ENCODE measurements around the gene LIMS2.
A peak's percentile ranks its signal among the peaks of the same experiment; 100 is the strongest.

The LIMS2 gene, protein sequence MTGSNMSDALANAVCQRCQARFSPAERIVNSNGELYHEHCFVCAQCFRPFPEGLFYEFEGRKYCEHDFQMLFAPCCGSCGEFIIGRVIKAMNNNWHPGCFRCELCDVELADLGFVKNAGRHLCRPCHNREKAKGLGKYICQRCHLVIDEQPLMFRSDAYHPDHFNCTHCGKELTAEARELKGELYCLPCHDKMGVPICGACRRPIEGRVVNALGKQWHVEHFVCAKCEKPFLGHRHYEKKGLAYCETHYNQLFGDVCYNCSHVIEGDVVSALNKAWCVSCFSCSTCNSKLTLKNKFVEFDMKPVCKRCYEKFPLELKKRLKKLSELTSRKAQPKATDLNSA

DNA sequence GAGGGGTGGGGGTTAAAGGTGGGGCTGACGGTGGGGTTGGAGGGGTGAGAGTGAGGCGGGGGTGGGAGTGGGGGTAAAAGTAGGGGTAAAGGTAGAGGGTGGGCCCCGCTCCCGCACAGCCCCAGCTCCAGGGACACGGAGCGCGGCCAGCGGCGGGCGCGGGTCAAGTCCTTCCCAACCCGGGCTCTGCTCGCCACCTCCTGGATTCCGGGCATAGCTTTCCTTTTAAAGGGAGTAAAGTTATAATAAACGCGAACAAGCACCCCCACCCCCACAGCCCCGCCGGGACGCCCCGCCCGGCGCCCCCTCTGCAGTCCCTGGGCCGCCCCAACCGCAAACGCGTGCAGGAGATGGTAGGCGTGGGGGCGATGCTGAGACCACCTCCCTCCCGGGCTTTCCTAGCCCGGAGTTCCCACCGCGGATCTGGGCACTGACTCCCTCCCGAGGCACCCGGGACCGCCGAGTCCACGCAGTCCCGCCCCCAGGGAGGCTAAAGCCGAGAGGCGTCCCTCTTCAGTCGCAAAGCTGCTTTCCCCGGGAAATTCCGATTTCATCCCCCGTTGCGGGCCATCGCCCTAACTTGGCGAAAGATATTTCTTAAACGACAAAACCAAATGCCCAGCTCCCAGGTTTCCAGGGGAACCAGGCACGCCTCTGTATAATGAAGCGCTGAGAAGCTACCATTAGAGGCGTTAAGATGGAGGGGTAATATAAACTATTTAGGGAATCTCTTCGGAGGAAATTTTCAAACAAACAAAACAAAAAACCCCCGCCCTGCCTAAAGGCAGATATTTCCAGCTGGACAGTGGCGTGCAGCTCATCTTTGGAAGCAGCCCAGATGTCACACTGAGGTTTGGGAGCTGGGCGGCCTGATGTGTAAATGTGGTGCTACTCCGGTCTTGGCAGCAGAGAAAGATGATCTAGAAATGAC lies at the start of gene LIMS2:
Gene LIMS2 (minus strand): TSS at position 200 of the 931 bp plus-strand sequence. CDS start 506 bp downstream, outside the sequence.
- DNase-seq: no peak

DNA sequence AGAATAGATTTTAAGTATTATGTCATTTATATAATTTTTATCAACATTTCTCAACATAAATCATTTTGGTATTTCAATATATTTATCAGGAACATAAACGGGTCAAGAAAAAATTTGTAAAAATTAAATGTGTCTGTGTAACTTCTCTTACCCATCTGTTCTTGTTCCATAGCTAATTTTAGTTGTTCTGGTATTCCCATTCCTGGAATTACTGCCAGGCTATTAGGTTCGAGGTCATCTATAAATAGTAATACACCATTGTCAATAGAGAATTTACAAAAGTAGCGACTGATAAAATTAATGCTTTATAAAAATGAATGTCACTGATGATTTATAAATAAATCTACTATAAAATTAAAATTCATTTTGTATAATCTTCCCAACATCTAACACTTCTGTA lies 47.5 kb upstream of the LIMS2 start:
- DNase-seq: no peak

DNA sequence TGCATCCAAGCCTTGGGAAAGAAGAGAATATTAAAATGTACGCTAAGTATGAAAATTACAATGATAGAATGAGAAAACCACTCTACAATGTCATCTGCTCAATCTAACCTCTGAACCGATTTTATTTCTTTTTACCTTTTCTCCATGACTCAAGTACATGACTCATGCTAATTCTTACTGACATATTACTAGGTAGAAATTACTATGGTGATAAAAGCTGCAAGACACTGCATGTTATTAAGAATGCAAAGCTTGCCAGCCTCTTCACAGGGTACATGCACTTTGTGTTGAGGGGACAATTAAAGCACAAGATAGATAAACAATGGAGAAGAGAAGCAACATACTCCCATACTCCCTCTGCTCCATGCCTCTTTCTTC lies 46.6 kb upstream of the LIMS2 start:
- DNase-seq: no peak

DNA sequence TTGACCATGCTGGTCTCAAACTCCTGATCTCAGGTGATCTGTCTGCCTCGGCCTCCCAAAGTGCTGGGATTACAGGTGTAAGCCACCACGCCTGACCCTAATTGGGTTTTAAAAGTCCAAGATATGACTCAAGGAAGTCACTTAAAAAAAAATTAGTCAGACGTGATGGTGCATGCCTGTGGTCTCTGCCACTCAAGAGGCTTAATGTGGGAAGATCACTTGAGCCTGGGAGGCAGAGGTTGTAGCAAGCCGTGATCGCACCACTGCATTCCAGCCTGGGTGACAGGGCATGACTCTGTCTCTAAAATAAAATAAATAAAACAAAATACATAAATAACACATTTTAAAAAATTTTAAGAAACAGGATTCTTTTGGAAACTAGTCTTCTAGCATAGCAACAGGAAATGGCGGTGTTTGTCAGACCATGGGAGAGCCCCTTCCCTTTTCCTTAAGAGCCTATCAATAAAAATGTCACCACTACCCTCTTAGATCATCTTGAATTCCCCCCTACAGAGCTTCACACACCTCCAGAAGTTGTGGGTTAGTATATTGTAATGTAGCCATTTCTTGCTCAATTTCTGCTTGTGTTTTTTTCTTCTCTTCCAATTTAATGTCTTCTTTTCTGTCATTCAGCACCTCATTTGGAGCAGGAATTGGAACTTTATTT lies 46.1 kb upstream of the LIMS2 start:
- DNase-seq: no peak

DNA sequence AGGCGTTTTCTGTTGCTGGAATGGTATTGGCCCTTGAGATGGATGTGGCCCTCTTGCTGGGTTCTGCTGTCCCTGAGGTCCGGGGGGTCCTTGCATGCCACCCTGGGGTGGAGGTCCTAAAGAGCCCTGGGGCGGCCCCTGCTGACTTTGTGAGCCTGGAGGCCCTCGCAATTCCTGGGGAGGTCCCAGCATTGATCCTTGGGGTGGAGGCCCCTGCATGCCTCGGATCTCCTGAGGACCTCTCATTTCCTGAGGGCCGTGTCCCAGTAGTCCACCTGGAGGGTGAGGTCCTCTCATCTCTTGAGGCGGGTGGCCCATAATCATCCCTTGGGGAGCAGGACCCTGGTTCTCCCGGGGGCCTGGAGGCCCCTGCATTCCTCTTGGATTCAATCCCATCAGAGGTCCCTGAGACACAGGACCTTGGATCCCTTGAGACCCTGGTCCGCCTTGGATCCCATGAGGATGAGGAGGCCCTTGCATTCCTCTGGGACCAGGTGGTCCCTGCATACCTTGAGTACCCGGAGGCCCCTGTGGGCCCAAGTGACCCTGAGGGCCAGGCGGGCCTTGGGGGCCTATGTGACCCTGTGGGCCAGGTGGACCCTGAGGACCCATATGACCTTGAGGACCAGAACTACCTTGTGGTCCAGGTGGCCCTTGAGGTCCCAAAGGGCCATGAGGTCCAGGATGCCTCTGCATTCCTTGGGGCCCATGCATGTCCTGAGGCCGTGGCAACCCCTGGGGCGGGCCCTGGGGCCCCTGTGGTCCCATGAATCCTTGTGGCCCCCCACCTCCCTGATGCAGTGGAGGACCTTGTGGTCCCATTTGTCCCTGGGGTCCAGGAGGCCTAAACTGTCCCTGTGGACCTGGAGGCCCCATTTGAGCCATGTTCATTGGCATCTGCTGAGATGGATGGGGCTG lies 44.2 kb upstream of the LIMS2 start:
- DNase-seq: no peak

DNA sequence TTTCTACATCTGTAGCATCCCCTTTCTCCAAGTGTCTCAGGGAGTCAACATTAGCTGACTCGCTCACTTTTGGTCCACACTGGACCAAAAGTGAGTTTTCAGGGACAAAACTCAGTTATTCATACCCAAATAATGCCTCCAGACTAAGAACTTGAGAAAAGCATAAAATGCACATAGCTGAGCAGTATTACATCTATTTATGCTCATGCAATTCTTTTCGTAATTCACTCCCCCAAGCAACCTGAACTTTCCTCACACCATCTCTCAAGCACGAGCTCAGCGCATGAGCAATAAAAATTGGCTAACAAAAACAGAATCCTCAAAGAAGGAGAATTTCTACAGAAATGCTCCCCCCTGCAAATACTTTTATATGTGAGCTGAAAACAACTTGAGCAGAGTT lies 42.9 kb upstream of the LIMS2 start:
- DNase-seq: no peak

DNA sequence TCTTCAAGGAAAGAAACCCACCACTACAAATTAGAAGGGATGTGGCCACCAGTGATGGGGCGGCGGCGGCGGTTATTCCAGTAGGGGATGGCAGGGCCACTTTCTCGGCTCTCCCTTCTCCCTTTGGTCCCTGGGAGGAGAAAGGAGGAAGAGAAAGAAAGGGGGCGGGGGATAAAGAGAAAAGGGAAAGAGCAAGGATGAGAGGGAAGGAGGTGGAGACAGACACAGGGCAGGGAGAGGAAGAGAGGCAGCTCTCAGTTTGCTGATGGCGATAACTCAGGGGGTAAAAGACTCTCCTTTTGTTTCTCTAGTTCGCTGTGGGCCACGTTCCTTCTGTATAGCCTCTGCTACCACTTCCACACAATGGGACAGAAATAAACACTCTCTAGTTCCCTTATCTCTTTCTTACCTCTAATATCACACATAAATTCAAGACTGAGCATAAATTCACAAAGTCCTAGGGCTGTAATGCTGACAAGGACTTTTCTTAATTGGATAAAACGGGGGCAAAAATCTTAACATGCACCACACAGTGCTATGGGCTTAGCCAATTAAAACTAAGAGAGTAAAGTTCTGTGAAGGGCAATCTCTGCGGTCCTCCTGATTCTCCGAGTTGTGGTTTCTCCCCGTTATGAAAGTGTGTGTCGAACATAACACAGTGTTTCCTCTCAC lies 40.6 kb upstream of the LIMS2 start:
- DNase-seq: no peak

DNA sequence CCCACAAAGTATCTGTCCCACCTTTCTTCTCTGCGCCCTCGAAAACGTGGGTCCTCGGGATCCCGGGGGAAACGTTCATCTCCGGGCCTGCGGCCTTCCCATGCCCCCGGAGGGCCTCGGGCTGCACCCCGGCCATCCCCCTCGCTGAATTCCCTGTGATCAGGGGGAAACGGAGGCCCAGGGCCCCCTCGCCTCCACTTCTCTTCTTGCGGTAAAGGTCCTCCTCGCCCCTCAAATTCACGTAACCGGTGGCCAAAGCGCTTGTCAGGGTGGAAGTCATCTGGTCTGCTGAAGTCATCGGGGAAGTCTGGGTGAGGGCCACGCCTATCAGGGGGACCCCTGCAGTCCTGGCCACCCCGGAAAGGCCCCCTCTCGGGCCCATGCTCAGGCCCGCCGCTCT lies 38.2 kb upstream of the LIMS2 start:
- no peak for DNase-seq

DNA sequence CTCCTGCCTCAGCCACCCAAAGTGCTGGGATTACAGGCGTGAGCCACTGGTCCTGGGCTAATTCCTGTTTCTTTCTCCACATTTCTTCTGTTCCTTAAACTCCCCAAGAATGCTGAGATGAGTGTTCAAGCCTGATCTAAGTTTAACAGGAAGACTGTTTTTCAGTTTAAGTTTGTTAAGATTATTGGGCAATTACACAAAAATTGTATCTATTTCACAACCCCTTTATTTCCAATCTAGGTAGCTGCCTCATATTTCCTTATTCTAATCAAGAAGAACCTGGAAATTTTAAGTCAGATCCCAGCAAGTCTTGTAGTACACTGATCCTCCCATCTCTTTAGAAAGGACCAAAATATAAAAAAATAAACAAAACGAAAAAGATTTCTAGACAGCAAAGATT lies 37.7 kb upstream of the LIMS2 start:
- DNase-seq: no peak

DNA sequence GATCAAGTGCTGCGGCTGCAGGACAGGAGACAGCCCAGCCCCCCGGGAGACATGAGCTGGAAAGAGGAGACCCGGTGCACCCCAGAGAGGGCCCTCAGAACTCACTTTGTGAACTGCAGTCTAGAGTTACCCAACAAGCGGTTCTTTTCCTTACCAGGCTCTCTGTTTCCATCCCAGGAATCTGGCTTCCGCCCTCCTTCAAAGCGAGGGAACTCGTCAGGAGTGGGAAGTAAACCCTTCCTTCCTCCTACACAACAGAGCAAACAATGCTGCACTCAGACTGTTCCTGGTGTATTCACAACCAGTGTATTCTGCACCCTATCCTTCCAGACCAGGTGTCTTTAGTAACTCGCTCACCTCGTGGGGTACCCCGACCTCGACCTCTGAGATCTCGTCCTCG lies 34.0 kb upstream of the LIMS2 start:
- no peak for DNase-seq

DNA sequence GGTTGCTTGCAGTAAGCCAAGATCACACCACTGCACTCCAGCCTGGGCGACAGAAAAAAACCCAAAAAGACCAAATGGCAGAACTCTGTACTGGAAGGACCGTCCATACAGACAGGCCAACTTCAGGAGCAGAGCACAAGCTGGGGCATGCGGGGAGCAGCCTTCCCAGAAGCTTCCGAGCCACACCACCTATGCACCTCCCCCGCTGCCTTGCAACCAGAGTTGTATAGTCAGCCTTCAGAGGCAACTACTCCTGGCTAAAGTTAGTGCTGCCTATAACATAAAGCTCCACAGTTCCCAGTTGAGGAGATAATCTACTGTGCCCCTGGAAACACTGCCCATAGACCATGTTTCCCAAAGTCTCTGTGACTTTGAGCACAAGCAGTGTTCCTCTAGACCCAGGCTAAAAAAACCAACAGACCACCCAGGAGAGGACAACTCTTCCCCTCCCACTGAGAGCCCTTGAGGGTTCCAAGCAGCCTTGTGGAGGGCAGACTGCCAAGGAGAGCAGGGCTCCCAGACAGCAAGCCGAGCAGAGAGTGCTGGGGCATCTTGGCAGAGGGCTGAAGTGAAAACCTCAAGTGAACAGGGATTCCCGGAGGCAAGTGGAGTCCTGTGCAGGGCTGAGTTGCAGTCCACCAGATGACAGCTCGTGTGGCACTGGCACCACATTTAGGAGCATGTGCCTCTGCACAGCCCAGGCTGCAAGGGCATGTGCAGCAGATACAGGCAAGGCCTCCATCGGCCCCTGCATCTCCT lies 32.7 kb upstream of the LIMS2 start:
- no peak for DNase-seq

DNA sequence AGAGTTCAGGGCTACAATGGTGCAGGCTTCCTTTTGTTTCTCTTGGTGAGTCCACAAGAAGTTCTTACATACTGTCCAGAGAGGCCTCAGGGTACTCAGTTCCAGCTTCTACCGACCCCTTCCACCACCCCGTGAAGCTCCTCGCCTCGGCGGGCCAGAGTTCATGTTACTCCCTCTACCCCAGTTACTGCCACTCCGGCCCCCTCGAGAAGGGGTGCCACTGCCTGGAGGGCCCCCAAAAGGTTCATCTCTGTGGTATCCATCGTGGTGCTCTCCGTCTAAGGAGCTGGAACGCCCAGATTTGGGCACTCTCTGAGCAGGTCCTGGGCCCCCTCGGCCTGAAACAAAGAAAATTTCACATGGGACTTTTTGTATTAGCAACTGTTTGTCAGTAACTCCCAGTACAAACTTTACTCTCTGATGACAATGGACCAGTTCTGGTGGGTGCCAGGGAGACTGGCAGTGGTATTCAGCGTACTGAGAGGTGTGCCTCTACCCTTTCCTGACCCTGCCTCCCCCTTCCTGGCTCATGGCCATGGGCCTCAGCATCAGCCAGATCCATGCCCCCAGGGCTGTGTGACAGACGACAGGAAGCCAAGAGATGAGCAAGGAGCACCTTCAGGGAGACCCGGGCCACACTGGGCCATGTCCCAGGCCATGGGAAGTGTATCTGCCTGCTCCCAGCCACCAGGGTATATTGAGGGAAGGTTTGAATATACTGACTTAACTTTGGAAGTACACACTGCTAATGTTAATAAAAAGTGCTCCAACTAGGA lies 31.1 kb upstream of the LIMS2 start:
- no peak for DNase-seq

DNA sequence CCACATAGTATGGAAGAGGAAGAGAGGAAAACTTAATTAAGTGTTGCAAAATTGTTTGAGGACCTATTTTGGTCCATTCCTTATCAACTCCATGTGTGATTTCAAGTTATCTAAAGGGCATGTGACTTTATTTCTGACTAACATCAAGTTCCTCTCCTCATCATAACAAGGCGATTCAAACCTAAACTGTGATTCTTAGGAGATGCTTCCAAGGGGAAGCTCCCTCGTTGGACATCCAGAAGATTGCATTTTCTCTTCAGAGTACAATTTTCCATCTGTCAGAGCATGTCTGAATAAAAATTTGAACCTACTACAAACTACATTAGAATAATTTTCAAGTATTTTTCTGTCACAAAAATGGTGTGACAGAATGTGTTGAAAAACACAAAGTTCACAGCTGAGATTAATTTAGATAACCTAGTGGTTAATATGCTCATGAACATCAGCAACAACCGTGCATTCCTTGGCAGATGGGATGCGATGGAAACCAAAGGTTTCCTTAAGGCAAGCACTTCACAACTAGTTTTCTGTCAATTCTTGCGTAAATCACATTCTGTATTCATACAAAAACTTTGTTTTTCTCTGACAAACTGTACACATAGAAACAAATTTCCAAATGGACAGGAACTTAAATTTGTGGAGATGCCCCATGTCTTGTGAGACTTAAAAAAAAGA lies 30.2 kb upstream of the LIMS2 start:
- DNase-seq: no peak

DNA sequence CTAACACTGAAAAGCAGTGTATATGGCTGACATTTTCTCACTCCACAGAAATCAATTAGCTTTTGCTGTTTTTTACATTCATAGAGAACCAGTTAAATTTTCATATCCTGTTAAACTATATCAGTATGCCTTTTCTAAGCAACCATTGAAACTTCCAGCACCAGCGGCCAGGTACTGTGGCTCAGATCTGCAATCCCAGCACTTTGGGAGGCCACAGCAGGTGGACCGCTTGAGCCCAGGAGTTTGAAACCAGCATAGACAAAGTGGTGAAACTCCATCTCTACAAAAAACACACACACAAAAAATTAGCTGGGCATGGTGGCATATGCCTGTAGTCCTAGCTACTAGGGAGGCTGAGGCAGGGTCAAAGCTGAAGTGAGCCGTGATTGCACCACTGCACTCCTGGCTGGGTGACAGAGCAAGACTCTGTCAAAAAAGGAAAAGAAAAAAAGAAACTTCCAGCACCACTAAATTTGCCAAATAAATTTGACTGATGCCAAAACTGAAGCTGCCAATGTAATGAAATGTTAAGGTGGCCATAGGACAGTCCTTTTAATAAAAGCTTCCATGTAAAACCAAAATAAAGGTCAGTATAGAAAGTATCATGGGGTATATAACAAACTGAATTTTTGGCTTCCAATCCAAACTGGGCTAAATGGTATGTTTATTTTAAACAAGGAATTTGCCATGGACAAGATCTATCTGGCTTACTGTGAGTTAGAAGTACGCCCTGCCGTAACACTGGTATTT lies 29.5 kb upstream of the LIMS2 start:
- DNase-seq: no peak

DNA sequence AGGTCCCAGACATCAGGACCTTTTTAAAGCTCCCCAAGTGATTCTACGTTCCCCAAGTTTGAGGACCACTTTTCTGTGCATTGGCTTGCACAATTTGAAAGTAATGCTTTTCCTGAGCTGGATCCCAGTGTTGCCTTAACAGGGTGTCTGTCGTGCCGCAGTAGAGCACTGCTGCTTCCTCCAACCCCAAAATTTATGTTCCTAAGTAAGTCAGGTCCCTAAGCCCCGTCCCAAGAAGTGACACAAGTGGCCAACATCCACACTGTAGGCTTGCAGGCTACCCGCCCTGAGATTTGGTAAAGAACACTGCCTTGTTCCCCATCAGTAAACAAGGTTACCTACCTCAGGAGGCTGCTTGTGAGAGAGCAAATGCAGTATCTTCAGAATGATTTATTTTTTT lies 28.0 kb upstream of the LIMS2 start:
- no peak for DNase-seq

DNA sequence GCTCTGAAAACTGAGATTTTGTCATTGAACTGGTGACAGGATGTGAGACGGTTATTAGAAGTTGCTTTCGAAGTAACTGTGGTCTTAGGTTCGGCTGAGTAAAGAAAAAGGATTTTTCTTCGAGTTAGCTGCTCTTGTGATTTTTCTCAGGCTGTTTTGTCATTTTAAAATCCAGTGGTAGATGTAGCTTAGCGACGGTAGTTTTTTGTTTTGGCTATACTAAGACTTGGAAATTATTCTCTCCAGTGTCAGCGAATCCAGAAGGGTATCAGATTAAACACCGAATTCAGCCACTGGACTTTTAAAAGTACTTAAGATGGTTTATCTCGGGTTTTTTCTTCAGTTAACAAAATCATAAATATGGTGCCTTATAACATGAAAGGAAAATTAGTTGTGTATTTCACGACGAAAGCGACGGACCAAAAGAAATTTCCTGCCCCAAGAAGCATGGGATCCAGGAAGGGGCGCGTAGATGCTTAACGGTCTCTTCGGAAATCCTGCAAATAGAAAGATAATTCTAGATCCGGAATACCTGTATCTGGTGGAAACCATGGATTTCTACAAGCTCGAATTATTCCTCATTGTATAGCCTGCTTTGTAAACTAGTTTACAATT lies 27.2 kb upstream of the LIMS2 start:
- DNase-seq: no peak

DNA sequence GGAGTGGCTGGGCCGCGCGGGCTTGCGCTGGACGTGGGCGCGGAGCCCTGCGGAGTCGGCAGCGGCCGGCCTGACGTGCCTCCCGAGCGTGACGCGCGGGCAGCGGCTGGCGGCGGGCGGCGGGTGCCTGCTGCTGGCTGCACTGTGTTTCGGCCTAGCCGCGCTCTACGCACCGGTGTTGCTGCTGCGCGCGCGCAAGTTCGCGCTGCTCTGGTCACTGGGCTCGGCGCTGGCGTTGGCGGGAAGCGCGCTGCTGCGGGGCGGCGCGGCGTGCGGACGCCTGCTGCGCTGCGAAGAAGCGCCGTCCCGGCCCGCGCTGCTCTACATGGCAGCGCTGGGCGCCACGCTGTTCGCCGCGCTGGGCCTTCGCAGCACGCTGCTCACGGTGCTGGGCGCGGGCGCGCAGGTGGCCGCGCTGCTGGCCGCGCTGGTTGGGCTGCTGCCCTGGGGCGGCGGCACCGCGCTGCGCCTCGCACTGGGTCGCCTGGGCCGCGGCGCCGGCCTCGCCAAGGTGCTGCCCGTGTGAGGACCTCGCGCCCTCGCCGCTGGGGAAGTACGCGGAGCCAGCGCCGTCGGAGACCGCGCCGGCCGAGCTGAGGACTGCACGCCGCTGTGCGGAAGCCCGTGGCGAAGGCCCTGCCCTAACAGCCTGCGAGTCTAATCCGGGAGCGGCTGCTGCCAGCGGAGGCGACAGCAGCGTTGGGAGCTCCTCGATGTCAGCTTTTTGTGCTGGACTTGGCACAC lies 26.5 kb upstream of the LIMS2 start:
- peak; percentile 54 for DNase-seq

DNA sequence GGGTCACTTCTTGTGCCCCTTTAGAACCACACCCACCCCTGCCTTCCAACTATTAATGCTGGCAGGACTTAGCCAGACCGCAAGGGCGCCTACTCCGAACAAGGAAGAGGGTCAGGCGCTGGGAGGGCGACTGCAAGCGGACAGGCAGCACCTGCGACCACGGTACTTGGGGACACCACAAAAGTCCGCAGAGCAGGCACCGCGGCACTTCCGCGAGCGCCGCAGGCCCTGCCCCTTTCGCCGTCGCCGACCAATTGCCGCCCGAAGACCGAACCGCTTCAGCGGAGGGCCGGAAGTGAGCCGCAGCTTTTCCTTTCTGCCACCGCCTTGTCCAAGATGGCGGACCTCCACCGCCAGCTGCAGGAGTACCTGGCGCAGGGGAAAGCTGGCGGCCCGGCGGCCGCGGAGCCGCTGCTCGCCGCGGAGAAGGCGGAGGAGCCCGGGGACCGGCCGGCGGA lies 25.9 kb upstream of the LIMS2 start, which contains the start of gene SFT2D3:
Gene SFT2D3 (plus strand): TSS at position 305 of the 458 bp plus-strand sequence. CDS start 32 bp downstream, at position 337.
- peak; percentile 93 for DNase-seq
